ENCODE data around the gene PGLYRP1.
A peak's percentile ranks its signal among the peaks of the same experiment; 100 is the strongest.

The PGLYRP1 gene

DNA sequence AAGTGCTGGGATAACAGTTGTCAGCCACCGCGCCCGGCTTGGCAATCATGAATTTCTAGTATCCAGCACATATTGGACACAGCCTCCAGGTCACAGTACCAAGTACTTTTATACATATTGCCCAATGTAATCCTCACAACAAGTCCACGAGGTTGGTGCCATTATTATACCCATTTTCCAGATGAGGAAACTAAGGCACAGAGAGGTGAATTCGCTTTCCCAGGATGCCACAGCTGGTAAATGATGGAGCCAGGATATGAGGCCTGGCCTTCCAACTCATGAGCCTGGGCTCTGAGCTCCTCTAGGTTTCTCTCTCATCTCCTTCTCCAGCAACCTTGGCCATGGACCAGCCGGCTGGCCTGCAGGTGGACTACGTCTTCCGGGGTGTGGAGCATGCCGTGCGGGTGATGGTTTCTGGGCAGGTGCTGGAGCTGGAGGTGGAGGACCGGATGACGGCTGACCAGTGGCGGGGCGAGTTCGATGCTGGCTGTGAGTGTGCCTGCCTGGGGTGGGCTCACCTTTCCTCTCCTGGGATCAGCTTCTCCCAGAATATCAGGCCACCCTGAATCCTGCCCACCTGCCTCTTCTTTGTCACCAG lies 20.1 kb downstream of the PGLYRP1 start:
- DNase-seq (ENCODE audit: low read depth, low spot score) = no peak

DNA sequence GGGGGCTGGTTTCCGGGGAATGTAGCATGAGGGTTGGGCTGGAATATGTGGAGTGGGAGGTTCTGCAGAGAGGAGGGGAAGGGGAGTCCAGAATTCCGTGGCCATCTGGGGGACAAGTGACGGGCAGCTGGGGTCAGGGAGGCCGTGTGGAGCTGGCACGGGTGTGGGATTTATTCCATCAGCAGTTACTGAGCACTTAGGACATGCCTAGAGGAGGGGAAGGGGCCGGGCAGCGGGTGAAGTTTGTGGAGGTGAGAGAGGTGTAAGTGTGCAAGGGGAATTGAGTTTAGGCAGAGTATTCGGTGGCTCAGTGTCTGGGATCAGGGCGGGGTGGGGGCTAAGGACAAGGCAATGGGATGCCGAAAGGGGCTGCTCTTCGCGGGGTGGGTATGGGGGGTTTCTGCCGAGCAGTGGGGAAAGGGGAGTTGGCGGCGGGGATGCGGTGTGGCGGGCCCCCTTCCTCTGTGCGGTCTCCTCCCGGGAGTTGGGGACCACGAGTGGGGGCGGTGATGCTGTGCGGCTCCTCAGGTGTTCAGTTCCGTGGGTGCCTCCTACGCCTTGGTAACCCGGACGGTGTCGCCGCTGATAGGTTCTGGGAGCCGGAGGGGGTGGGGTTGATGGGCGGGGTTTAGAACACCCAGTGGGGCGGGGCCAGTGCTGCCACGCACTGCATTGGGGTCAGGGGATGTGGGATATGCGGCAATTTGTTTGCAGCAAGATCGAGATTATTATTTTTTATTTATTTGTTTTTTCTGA lies 22.2 kb downstream of the PGLYRP1 start:
- peak; percentile 56 for DNase-seq (ENCODE audit: low read depth, low spot score)

DNA sequence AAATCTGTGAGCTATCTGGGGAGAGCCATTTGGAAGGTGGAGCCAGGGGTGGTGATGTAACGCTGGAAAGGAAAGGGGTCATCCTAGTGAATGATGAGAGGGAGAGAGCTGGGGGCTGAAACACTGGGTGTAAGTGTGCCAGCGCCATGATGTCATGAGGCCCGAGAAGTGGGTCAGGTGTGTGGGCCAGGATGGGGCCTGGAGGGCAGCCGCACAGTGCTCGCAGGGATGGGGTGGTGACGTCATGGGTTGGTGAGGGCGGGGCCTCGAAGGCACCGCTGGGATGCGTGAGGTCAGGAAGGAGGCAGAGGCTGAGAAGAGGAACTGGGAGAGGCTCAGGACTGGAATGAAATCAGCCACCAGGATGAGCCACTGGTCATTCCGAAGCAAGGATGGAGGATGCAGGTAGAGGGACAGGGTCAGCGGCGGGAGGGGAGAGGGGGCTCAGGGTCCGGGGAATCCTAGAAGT lies 23.2 kb downstream of the PGLYRP1 start:
- no peak for DNase-seq (ENCODE audit: low read depth, low spot score)

DNA sequence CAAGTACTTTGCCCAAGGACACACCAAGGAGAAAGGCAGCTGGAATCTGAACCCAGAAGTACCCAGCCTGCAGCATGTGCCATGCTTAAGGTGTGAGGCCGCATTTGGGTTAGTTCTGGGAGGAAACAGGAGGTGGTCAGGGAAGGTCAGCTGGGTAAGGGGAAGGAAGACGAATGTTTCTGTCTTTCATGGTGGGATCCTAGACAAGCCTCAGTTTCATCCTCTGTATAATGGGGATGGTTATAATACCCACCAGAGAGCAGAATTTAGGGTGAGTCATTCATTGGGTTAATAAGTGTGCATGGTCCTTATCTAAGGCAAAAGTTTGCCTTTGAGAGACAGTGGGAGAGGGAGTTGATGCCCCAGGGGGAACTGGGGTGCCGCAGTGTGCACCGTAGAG lies 24.0 kb downstream of the PGLYRP1 start:
- DNase-seq (ENCODE audit: low read depth, low spot score) = no peak

DNA sequence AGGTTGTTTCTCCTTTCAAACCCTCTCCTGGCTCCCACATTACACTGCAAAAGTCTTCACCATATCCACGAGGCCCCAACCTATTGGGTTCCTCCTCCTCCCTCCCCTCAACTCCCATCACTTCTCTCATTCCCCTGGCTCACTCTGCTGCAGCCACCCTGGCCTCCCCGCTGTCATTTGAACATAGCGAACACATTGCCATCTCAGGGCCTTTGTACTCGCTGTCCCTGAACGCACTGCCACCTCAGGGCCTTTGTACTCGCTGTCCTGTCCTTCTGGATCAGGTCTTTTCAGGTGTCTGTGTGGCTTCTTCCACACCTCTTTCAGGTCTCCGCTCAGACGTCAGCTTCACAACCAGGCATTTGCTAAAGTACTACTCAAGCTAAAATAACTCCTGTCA lies 25.9 kb downstream of the PGLYRP1 start:
- DNase-seq (ENCODE audit: low read depth, low spot score) = no peak

DNA sequence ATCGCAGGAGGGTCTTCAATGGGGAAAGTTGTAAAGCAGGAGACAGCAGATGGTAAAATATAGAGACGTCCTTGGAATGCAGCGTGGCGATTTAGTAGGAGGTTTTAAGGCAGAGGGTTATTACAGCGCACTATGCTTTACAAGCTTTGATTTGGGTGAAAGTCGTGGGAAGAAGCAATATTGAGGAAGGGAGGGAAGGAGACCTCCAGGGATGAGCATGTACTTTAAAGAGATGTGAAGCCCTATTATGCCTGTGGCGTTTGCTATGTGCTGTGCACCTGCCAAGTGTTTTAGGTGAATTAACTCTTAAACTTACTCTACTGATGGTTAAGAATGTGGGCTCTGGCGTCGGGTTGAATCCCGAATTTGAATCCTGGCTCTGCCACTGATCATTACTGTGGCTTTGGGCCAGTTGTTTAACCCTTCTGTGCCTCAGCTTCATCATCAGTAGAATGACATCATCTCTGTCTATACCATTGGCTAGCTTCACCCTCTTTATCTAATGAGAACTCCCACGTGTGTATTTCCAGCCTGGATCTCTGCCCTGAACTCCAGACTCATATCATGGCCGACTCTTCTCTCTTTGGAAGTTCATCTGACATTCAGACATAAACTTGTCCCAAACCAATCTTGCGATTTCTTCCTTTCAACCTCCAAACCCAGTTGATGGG lies 27.0 kb downstream of the PGLYRP1 start:
- DNase-seq (ENCODE audit: low read depth, low spot score) = no peak

DNA sequence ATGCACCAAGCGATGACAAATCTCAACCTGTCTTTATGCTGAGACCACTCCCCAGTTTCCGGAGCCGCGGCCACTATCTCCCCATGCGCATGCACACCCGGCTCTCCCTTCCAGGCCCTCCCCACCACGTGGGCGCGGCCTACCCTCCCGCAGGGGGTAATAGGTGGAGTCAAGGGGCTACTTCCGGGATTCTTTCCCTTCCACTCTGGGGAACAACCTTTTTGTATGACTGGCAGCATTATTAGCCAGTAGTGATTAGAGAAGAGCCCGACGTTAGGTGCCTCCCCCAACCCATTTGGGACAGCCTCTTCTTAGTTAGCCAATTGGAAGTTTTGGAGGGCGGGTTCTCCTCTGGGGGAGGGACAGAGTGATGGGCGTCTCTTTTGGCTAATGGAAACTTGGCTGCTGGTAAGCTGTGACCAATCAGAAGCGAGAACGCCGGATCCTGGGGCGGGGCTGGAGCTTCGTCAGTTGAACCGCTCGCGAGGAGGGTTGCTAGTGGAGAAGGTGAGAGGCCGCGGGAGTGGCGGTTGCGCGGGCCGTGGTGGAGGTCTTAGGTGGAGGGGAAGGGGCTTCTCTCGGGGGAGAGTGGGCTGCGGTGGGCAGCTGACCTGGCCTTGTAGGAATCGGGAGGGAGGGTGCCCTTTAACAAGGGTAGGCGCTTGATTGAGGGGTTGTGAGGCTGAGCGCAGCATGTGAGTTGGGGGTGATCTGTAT lies 27.7 kb downstream of the PGLYRP1 start, which contains the start of gene CCDC61:
CCDC61 (plus strand) TSS at position 470 of the 717 bp plus-strand sequence. CDS start 7,552 bp downstream, outside the sequence.
- DNase-seq (ENCODE audit: low read depth, low spot score) = peak; percentile 93

DNA sequence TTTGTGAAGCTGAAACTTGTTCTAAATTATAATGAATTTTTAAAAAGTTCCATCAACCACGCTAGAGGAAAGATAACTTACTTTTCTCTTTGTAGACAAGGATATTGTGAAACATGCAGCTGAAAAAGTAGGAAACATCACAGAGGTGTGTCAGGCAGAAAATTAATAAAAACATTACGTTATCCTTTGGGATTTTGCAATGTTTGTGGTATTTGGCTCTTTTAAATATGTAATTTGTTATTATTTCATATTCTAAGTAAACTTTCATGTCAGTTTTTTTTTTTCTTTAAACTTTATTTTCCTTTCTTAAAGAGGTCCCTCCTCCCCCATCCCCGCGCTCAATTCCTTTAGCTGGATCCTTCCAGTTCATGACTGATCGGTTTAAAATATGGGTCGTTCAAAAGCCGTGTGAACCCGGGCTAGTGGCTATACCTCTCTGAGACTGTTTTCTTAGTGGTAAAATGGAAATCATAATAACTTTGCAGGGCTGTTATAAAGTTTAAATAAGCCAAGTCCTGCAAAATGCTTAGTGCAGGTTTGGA lies 28.3 kb downstream of the PGLYRP1 start:
- DNase-seq (ENCODE audit: low read depth, low spot score) = no peak

DNA sequence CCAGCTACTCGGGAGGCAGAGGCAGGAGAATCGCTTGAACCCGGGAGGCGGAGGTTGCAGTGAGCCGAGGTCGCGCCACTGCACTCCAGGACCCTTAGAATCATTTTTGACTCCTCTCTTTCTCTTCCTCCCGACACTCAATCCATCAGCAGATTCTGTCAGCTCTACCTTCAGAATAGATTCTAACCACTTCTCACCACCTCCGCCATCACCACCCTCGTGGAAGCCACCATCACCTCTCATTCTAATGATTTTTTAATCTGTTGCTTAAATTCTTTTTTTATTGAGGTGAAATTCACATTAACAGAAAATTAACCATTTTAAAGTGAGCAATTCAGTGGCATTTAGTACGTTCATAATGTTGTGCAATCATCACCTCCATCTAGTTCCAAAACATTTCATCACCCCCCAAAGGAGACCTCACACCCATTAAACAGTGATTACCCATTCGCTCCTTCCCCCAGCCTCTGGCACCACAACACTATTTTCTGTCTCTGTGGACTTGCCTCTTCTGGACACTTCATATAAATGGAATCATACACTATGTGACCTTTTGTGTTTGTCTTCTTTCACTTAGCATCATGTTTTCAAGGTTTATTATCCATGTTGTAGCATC lies 32.6 kb downstream of the PGLYRP1 start:
- DNase-seq (ENCODE audit: low read depth, low spot score) = no peak

DNA sequence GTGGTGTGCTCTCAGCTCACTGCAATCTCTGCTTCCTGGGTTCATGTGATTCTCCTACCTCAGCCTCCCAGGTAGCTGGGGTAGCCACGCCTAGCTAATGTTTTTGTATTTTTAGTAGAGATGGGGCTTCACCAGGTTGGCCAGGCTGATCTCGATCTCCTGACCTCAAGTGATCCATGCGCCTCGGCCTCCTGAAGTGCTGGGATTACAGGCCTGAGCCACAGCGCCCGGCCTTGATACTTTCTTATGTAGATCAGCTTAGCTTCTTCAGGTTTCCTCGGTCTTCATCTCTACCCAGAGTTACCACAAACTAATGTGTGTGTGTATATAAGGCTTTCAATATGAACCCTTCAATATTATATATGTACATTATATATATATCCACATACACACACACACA lies 37.5 kb downstream of the PGLYRP1 start:
- DNase-seq (ENCODE audit: low read depth, low spot score) = no peak

DNA sequence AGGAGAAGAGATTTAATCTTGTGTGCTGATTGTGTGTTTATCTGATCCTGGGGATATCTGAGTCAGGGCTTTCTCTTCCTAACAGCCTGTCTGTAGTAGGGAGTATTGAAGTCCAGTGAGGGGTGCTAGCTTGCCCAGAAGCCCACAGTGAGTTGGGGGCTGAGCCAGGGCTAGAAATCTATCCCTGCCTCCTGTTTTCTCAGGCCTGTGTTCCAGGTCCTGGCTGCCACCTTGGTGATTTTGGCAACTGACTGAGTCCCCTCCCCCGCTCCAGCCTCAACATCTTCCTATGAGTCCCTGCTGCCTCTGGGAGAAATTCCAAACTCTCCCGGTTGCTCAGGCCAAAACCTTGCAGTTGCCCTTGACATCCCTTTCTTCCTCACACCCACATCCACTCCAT lies 41.5 kb downstream of the PGLYRP1 start:
- no peak for DNase-seq (ENCODE audit: low read depth, low spot score)

DNA sequence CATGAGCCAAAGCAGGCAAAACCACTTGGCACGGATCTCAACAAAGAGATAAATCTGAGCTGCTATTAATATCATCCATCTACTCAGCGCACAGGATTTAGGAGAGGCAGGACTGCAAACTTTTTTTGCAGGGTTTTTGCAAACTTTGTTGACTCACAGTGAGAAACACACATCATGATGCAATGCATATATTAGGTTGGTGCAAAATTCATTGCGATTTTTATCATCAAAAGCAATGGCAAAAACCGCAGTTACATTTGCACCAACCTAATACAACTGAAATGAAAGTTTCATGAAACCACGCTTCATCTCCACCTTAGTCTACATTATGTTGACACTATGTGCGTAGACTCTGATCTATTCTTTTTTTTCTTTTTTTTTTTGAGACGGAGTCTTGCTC lies 44.7 kb downstream of the PGLYRP1 start:
- DNase-seq (ENCODE audit: low read depth, low spot score) = no peak

DNA sequence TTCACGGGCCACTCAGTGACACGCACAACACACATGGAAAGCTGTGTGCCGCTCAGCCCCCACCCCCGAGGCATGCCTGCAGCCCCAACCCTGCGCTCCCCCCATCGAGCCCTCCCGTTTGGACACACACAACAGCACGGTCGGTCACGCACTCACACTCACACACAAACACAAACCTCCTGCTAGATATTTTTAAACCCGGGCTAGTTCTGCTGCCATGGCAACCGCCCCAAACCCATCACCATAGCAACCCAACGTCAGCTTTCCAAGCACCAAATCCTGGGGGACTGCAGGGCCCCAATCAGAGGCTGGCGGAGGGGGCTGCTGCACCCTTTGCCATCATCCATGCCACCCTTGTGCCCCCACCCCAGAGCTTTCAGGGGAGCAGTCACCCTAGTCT lies 46.7 kb downstream of the PGLYRP1 start:
- no peak for DNase-seq (ENCODE audit: low read depth, low spot score)

DNA sequence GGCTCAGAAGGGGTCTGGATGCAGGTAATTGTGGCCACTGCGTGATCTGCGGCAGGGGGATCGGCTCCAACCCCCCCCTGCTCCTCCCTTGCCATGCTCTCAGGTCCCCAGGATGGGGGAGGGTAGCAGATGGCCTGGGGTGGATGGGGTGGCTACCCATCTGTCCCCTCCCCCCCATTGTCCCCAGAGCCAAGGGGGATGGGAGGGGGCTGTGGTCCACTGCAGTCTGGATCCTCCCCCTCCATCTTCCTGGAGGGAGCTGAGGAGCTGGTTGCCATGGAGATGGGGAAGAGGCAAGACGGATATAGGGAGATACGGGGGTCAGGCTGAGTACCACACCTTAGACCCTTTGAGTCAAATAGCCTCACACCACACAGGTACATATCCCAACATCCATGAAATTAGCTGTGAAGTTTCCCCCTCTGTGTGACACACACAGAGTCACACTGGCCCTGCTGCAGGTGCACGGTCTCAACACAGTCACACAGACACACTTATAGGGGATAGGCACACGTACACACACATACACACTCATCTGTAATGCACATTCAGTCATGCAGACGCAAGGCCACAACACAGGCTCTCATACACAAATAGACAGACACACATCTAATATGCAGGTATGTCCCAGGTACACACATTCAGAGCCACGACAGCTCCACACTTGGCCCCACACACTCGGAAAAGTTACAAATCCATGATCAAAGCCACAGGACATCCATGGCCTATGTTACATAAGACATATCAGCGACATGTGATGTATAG lies 47.4 kb downstream of the PGLYRP1 start:
- DNase-seq (ENCODE audit: low read depth, low spot score) = no peak

DNA sequence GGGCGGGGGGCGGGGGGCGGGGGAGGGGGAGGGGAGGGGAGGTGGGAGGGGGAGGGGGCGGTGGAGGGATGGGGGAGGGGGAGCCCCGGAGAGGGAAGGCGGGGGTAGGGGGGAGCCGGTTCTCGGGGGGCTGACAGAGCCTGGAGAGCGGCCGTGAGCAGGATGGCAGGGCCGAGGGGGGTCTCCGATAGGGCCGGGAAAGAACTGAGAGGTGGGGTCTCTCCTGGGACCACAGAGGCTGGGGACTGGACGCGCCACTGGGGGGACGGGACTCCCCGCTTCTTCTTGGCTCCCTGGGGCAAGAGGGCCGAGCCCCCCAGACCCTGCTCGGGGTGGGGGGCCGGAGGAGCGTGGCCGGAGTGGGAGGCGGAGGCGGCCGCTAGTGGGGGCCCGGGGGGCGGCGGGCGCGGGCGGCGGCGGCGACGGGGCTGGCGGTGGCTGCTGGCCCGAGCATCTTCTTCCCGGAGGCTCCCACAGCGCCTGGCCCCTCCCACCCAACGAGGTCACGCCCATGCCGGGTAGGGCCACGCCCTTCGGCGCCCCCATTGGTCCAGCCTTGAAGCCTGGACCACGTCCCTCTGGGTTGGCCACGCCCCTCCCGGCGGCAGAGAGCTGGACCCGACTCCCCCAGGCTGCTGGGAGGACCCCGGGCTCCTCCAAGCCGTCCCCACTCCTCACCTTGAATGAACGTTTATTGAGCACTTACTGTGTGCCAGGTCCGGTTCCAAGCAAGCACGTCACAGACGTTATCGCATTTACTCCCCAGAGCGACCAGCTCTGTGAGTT lies 49.1 kb downstream of the PGLYRP1 start, which contains the start of gene NOVA2:
NOVA2 (minus strand) TSS at position 313 of the 786 bp plus-strand sequence. CDS start 514 bp downstream, outside the sequence.
- DNase-seq (ENCODE audit: low read depth, low spot score) = no peak

DNA sequence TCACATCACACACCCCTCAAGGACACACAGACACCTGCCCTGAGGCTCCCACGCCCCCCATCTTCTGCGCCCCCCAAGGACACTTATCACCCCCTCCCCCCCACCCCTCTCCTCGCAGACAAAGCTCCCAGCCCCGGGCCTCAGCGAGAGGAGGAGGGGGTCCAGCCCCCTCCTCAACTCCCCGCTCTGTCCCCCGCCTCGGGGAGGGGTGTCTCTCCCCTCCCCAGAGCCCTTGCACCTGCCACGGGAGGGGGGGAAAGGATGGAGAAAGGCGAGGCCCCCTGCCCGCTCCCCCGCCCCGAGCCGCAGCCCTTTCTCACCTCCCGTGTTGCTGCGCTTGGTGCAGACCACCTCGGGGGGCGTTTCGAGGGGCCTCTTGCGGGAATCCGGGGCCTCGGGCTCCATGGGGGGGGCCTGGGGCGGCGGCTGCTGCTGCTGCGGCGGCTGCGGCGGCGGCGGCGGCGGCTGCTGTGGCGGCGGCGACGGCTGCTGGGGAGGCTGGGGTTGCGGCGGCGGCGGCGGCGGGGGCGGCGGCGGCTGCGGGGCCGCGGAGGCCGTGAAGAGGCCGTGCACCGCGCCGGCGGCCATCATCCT lies 49.8 kb downstream of the PGLYRP1 start:
- no peak for DNase-seq (ENCODE audit: low read depth, low spot score)

DNA sequence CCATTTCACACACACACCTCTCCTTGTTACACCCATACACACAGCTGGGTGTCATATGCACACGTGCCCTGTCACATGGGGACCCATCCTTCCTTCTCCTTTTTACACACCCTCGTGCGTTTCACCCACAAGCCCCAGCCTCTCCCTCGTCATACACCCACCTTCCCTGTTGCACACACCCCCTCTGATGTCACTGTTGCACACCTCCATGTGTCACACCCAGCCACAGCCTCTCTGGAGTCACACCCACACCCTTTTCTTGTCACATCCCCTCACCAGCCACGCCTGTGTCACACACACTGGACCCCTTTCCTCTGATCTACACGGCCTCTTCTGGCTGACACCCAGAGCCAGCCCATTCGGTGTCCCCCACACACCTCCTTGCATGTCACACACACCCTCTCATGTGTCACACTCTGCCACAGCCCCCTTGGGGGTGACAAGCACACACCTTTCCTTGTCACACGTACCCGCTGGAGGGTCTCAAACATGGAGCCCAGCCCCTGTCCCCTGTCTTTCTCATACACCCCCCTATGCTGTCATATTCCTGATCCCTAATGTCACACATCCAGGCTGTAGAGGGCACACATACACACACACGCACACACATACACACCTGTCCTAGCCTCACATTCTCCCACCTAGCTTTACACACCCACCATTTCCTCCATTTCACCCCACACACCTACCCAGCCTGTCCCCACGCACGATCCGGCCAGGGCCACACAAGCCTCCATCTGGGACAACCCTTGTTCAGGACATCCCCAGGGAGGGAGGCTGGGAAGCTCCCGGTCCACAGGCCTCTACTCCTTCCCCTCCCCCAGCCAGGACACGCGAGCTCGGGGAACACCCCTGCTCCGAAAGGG lies 50.5 kb downstream of the PGLYRP1 start:
- DNase-seq (ENCODE audit: low read depth, low spot score) = no peak

DNA sequence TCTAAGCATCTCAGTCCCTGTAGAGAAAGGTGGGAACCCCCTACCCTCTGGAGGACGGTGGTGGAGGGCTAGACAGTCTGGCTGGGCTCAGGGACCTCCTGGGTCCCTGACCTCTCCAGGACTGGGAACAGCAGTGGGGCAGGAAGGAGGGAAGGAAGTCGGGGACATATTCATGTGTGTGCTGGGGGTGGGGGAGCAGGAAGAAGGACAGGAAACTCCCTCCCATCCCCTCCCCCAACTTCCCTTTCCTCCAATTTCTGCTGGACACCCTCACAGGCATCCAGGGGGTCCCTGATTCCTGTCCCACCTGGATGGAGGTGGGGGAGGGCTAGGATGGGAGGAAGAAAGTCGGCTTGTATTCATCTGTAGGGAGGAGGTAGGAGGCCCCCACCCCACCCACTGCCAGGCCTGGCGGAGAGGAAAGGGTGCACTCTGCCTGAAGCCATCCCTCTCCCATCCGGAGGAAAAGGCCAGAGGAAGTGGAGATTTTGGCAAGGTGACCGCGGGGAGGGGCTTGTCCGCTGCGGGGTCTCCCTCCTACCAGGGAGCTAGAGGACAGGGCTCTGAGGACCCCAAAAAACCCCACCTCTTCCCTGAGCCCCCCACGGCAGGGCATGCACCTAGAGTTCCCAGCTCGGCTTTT lies 51.5 kb downstream of the PGLYRP1 start:
- no peak for DNase-seq (ENCODE audit: low read depth, low spot score)

Measured in activated CD4-positive, CD25-positive, alpha-beta regulatory T cell treated with anti-CD3 and anti-CD28 coated beads, Interleukin-2, amount 50 U/mL, for 16 hours (primary cell).